SU-DHL-6 (cell line): ENCODE measurements around the gene SYK.

Source experiments
- H2AFZ ChIP-seq: fragments of 200-600 bp; sonication (generic); 2 replicates; pipeline ENCODE4 v1.6.1; 2014; ENCODE audit warnings: low read depth, mild to moderate bottlenecking, moderate library complexity, mixed read lengths, antibody characterized with exemption, low read length; ENCODE audit not compliant: severe bottlenecking
- H3F3A ChIP-seq: fragments of 200-600 bp; shearing (Covaris generic); 2 replicates; pipeline ENCODE4 v1.6.0; 2016; ENCODE audit warnings: antibody characterized with exemption, mild to moderate bottlenecking; ENCODE audit not compliant: insufficient read depth
- H3K27ac ChIP-seq: fragments of 200-600 bp; sonication (generic); 2 replicates; pipeline ENCODE4 v1.5.1; 2016; ENCODE audit warnings: low read depth, mild to moderate bottlenecking, low read length, moderate library complexity, mixed read lengths
- H3K27me3 ChIP-seq: fragments of 200-600 bp; sonication (generic), shearing (Covaris generic); 2 replicates; pipeline ENCODE4 v1.6.0; 2014; ENCODE audit warnings: mild to moderate bottlenecking, low read length
- H3K36me3 ChIP-seq: fragments of 200-600 bp; sonication (generic); 2 replicates; pipeline ENCODE4 v1.6.1; 2014; ENCODE audit warnings: mild to moderate bottlenecking, low read length, mixed read lengths
- H3K4me2 ChIP-seq: fragments of 300-600, 200-600 bp; shearing (Covaris generic), sonication (generic); 2 replicates; pipeline ENCODE4 v1.6.0; 2014; ENCODE audit warnings: low read length, low read depth, mild to moderate bottlenecking; ENCODE audit not compliant: poor library complexity, severe bottlenecking
- H3K4me3 ChIP-seq: fragments of 200-600 bp; sonication (generic); 2 replicates; pipeline ENCODE4 v1.5.1; 2014; ENCODE audit warnings: antibody characterized with exemption, low read length, mild to moderate bottlenecking, mixed read lengths; ENCODE audit not compliant: insufficient read depth, poor library complexity, severe bottlenecking
- H3K79me2 ChIP-seq: fragments of 200-600 bp; sonication (generic); 2 replicates; pipeline ENCODE4 v1.6.1; 2014; ENCODE audit warnings: mild to moderate bottlenecking, low read length, moderate library complexity; ENCODE audit not compliant: insufficient read depth
- H3K9ac ChIP-seq: fragments of 200-600 bp; sonication (generic); 2 replicates; pipeline ENCODE4 v1.7.0; 2014; ENCODE audit warnings: mild to moderate bottlenecking, low read length
- H3K9me2 ChIP-seq: fragments of 200-600 bp; sonication (generic); replicated peaks from 2 replicates; pipeline ENCODE4 v1.6.1; 2014; ENCODE audit warnings: low read length; ENCODE audit not compliant: insufficient read depth
- H3K9me3 ChIP-seq: fragments of 200-600 bp; sonication (generic); 2 replicates; pipeline ENCODE4 v1.6.1; 2014; ENCODE audit warnings: low read length, mixed read lengths; ENCODE audit not compliant: insufficient read depth
- H4K20me1 ChIP-seq: fragments of 200-600 bp; sonication (generic); 2 replicates; pipeline ENCODE4 v1.6.1; 2014; ENCODE audit warnings: low read depth, mild to moderate bottlenecking, antibody characterized with exemption, low read length, moderate library complexity, mixed read lengths
- EZH2phosphoT487 ChIP-seq: fragments of 200-600 bp; sonication (generic), shearing (Covaris generic); conservative IDR thresholded peaks from 2 replicates; pipeline ENCODE4 v1.6.1; 2018; ENCODE audit warnings: mild to moderate bottlenecking, antibody characterized with exemption, low read length, moderate library complexity, mixed read lengths
- TF ChIP-seq, protein P1 (sequence below): fragments of 200-600 bp; sonication (generic); IDR thresholded peaks from one replicate; pipeline ENCODE4 v1.5.1; 2017; ENCODE audit warnings: antibody characterized with exemption, mild to moderate bottlenecking, low read length, moderate library complexity; ENCODE audit not compliant: insufficient read depth, poor library complexity, severe bottlenecking

The SYK gene

DNA sequence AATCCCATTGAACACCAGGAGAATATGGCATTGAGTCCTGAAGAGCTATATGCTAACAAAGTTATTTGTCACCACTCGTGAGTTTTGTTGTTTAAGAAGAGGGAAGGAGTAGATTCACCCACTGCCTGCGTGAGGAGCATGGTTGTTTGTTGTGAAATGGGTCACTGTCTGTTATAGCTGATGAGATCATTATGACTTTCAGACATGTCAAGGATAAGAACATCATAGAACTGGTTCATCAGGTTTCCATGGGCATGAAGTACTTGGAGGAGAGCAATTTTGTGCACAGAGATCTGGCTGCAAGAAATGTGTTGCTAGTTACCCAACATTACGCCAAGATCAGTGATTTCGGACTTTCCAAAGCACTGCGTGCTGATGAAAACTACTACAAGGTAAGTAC, 76.9 kb downstream of the SYK start:
- Histone ChIP-seq H3K9ac (no peak overlapping the region), H3K79me2 (no peaks in the 10 kb centered on the region), H3F3A (peaks cover 9% of the 10 kb centered on the region), H4K20me1 (no peaks in the 10 kb centered on the region), H3K4me2 (no peak overlapping the region), H3K9me2 (no peaks in the 10 kb centered on the region), H3K27me3 (no peaks in the 10 kb centered on the region), H3K27ac (no peak overlapping the region), H3K9me3 (no peaks in the 10 kb centered on the region), H3K4me3 (no peak overlapping the region), H3K36me3 (peaks cover 17% of the 10 kb centered on the region), H2AFZ (no peak overlapping the region)
- no peak for TF ChIP-seq EZH2phosphoT487
- TF ChIP-seq, protein P1, sequence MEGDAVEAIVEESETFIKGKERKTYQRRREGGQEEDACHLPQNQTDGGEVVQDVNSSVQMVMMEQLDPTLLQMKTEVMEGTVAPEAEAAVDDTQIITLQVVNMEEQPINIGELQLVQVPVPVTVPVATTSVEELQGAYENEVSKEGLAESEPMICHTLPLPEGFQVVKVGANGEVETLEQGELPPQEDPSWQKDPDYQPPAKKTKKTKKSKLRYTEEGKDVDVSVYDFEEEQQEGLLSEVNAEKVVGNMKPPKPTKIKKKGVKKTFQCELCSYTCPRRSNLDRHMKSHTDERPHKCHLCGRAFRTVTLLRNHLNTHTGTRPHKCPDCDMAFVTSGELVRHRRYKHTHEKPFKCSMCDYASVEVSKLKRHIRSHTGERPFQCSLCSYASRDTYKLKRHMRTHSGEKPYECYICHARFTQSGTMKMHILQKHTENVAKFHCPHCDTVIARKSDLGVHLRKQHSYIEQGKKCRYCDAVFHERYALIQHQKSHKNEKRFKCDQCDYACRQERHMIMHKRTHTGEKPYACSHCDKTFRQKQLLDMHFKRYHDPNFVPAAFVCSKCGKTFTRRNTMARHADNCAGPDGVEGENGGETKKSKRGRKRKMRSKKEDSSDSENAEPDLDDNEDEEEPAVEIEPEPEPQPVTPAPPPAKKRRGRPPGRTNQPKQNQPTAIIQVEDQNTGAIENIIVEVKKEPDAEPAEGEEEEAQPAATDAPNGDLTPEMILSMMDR, result no peak

DNA sequence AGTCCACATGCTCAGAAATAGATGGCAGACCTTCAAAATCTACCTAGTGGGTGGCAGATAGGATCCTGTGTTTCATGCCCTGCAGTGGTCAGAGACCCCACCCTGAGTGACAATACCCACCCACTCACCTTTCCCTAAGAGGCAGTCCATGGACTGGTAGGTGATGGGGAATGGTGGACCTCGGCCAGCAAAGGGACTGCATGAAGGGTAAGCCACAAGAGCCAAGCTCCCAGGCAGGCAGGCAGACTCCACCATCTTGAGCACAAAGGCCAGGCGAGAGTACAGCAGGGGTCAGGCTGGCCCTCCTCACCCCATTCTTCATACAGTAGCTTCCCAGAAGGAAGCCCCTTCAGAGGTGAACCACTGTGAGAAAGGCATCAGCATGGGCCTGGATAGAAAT, 78.4 kb downstream of the SYK start:
- Histone ChIP-seq H3K79me2 (no peaks in the 10 kb centered on the region), H4K20me1 (no peaks in the 10 kb centered on the region), H3K36me3 (peaks cover 19% of the 10 kb centered on the region), H3K9me3 (no peaks in the 10 kb centered on the region), H3K9ac (no peak overlapping the region), H2AFZ (no peak overlapping the region), H3F3A (peaks cover 17% of the 10 kb centered on the region), H3K4me2 (no peak overlapping the region), H3K27me3 (no peaks in the 10 kb centered on the region), H3K27ac (peak overlapping the region; percentile 61), H3K9me2 (no peaks in the 10 kb centered on the region), H3K4me3 (no peak overlapping the region)
- TF ChIP-seq, protein P1, result no peak
- TF ChIP-seq EZH2phosphoT487, result no peak

DNA sequence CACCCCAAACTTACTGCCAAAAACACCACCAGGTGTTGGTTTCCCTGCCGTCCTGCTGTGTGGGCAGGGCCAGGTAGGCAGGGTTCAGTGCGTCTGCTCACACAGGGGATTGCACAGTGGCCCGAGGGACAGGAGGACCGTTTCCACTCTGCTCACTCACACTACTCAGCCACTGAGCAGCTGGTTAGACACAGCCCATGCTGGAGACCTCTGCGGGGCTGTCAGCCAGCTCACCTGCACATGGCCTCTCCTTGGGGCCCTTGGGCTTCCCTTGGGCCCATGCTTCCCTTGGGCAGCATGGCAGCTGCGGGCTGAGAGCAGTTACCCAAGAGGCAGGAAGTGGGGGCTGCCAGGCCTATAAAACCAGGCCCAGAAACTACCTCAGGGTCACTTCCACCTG, 79.0 kb downstream of the SYK start:
- Histone ChIP-seq H2AFZ (no peak overlapping the region), H3K27me3 (no peaks in the 10 kb centered on the region), H3K9ac (no peak overlapping the region)

More for the DNA sequence above, 79.0 kb downstream of the SYK start:
- Histone ChIP-seq H3K79me2 (no peaks in the 10 kb centered on the region), H3K4me2 (no peak overlapping the region), H3K36me3 (peaks cover 19% of the 10 kb centered on the region), H3F3A (peaks cover 17% of the 10 kb centered on the region), H3K9me2 (no peaks in the 10 kb centered on the region), H3K9me3 (no peaks in the 10 kb centered on the region), H4K20me1 (no peaks in the 10 kb centered on the region), H3K27ac (peak overlapping the region; percentile 61), H3K4me3 (no peak overlapping the region)
- no peak for TF ChIP-seq EZH2phosphoT487
- TF ChIP-seq, protein P1, result no peak
